Omental fat pad (tissue), 4 donors: ENCODE measurements around the gene NAV3. TPM values are rescaled to one million over a fixed set of nuclear protein-coding genes. Genes with fewer than 3 reads are reported as not detected.
"Not testable (repeated sequence)": the region's sequence is repeated elsewhere in the genome, so short reads cannot be mapped to it uniquely, and the experiment has no call there.

Experiments
- ATAC-seq: fragments of 150-250 bp; one replicate; pipeline ENCODE4 v1.9.1; 2016; ENCODE audit warnings: mild to moderate bottlenecking, moderate library complexity; ENCODE audit not compliant: low FRiP score
- DNase-seq: peaks from one replicate; pipeline ENCODE4 v3.0.0-alpha.2; 2019; ENCODE audit warnings: low spot score
- total RNA-seq, 4 donors: library from RNA; depleted of rRNA; stranded (reverse); fragments of >200 nt; gene quantifications; one replicate each; pipeline ENCODE4 v1.1.0, GENCODE V29; 2016
- TF ChIP-seq, protein P1 (sequence below), 3 donors: fragments of 450-650 bp; IDR thresholded peaks; one replicate each; pipeline ENCODE4 v1.5.1; 2016 to 2017; ENCODE audit warnings: antibody characterized with exemption in 3 of 3, mild to moderate bottlenecking in 3 of 3, moderate library complexity in 2 of 3

Gene NAV3
- total RNA-seq, 4 donors from 2014 or later: 12.5 to 24.3 (median 15.3) TPM

- ATAC-seq (no peak), DNase-seq (no peak)
- TF ChIP-seq, protein P1, sequence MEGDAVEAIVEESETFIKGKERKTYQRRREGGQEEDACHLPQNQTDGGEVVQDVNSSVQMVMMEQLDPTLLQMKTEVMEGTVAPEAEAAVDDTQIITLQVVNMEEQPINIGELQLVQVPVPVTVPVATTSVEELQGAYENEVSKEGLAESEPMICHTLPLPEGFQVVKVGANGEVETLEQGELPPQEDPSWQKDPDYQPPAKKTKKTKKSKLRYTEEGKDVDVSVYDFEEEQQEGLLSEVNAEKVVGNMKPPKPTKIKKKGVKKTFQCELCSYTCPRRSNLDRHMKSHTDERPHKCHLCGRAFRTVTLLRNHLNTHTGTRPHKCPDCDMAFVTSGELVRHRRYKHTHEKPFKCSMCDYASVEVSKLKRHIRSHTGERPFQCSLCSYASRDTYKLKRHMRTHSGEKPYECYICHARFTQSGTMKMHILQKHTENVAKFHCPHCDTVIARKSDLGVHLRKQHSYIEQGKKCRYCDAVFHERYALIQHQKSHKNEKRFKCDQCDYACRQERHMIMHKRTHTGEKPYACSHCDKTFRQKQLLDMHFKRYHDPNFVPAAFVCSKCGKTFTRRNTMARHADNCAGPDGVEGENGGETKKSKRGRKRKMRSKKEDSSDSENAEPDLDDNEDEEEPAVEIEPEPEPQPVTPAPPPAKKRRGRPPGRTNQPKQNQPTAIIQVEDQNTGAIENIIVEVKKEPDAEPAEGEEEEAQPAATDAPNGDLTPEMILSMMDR (IDR thresholded peaks at IDR 0.05): no peak
Observed at GRCh38 chr12:78248321-78248720, 417.6 kb downstream of the NAV3 start.

DNA sequence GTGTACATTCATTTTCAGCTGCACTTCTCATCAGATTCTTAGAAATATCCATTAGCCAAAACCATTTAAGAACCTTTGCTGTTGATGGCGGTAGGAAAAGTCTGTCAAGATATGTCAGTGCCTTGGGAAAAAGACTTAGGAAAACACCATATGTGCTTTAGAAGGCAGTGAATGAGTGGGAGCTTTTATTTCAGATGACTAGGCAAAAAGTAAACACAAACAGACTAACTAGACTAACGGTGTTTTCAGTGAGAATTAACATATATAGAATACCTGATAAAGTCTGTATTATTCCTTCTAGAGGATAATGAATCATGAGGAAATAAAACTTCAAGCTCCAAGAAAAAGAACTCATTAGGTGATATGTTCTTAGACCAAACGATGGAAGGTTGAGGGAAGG is 418.9 kb downstream of the NAV3 start:
- DNase-seq (no peak), ATAC-seq (no peak)
- TF ChIP-seq, protein P1 (IDR thresholded peaks at IDR 0.05): no peak

- not testable (repeated sequence) for DNase-seq, ATAC-seq
Observed at GRCh38 chr12:78257662-78258061, 427.0 kb downstream of the NAV3 start.

- ATAC-seq: no peak
- TF ChIP-seq, protein P1 (IDR thresholded peaks at IDR 0.05): no peak
- DNase-seq: no peak
Observed at GRCh38 chr12:78260976-78261375, 430.3 kb downstream of the NAV3 start.

- DNase-seq (no peak), ATAC-seq (no peak)
- TF ChIP-seq, protein P1 (IDR thresholded peaks at IDR 0.05): no peak
Observed at GRCh38 chr12:78261901-78262300, 431.2 kb downstream of the NAV3 start.
